ENCODE data around the gene IGSF9B. TPM values are rescaled to one million over a fixed set of nuclear protein-coding genes. Genes with fewer than 3 reads are reported as not detected.

Gene IGSF9B
- total and polyA plus RNA-seq, 10 of the 15 experiments (the other 5 are each of a cell fraction or from before 2014, with no cell fraction given): 0.03 to 3.7 (median 0.20) TPM; not detected in 2

GRCh38 chr11:133893381-133893780 lies 63.4 kb downstream of the IGSF9B start (continued):
- TF ChIP-seq ZNF24 (IDR thresholded peaks at IDR 0.05): no peak
- no peak for TF ChIP-seq POLR2AphosphoS5 (IDR thresholded peaks at IDR 0.05; ENCODE audit: low read length)

GRCh38 chr11:133892584-133893380 lies 64.0 kb downstream of the IGSF9B start:
- 76% methylated on average over 18 of the region's 19 CpGs for WGBS (ENCODE audit: insufficient coverage, insufficient replicate concordance, low lambda C conversion rate, missing lambda C conversion rate)
- ChIA-PET CTCF (interaction anchor here (0.7 kb wide), 1 partner anchor 8 kb away, joined by 4 read pairs; no protein-coding TSS in a partner anchor), SMC1A (ENCODE audit: uncharacterized antibody, unreplicated experiment) (interaction anchor here (0.7 kb wide), 1 partner anchor 381 kb away, joined by 3 read pairs; no protein-coding TSS in a partner anchor), POLR2A (no interaction called here), RAD21 (ENCODE audit: unreplicated experiment) (no interaction called here)
- intact Hi-C loops (cut with micrococcal nuclease; ENCODE audit: unreplicated experiment) (no loop called here), in situ Hi-C loops (cut with MboI) (no loop called here)
- Histone ChIP-seq H3K4me2 (ENCODE audit: control insufficient read depth, insufficient read depth) (no peak overlapping the region), H3K36me3 (ENCODE audit: control insufficient read depth in 2 of 2, insufficient read depth in 2 of 2, low read length in 1 of 2) (no peaks in the 10 kb centered on the region), H3K79me2 (ENCODE audit: control insufficient read depth, insufficient read depth, low read length) (no peaks in the 10 kb centered on the region), H3K4me3 (no peak overlapping the region), H2AFZ (ENCODE audit: control insufficient read depth, low read depth, low read length) (no peak overlapping the region), H3K9ac (ENCODE audit: control insufficient read depth, insufficient read depth, low read length) (no peak overlapping the region), H3K27me3 (replicated peaks in 1 of 2; ENCODE audit: control insufficient read depth in 2 of 2, insufficient read depth in 2 of 2, low read length in 1 of 2) (no peaks in the 10 kb centered on the region; a peak in 1 of 4 replicates), H4K20me1 (ENCODE audit: control insufficient read depth, insufficient read depth) (no peaks in the 10 kb centered on the region), H3K27ac (ENCODE audit: control insufficient read depth, insufficient read depth) (no peak overlapping the region), H3K9me3 (replicated peaks; ENCODE audit: control insufficient read depth, insufficient read depth, low read length) (no peaks in the 10 kb centered on the region; the same call in 2 of the 3 replicates), H3K4me1 (ENCODE audit: control insufficient read depth, insufficient read depth, low read length) (peaks cover 11% of the 10 kb centered on the region)
- TF ChIP-seq ZNF217 (IDR thresholded peaks at IDR 0.05) (no peak), ZNF207 (IDR thresholded peaks at IDR 0.05; ENCODE audit: borderline replicate concordance) (no peak), BCL3 (IDR thresholded peaks at IDR 0.05; ENCODE audit: borderline replicate concordance, insufficient read depth, low read depth, low read length, poor library complexity, severe bottlenecking) (no peak), SMAD1 (IDR thresholded peaks at IDR 0.05; ENCODE audit: low read depth, partially characterized antibody) (no peak), NFIC (IDR thresholded peaks at IDR 0.05; ENCODE audit: low read depth, low read length) (no peak), RAD21 (IDR thresholded peaks at IDR 0.05; ENCODE audit: insufficient read depth, low read depth, low read length) (no peak), FOS (IDR thresholded peaks at IDR 0.05; ENCODE audit: borderline replicate concordance, extremely low read depth, insufficient read length) (no peak), IRF5 (IDR thresholded peaks at IDR 0.05; ENCODE audit: borderline replicate concordance) (no peak), ZNF274 (IDR thresholded peaks at IDR 0.05; ENCODE audit: insufficient read depth, insufficient read length) (no peak), MLLT1 (IDR thresholded peaks at IDR 0.05) (no peak), NR2C1 (IDR thresholded peaks at IDR 0.05) (no peak), SKIL (IDR thresholded peaks at IDR 0.05; ENCODE audit: low read depth, poor library complexity, severe bottlenecking) (no peak)
- FAIRE-seq (no peak), ATAC-seq (no peak), DNase-seq (ENCODE audit: low read depth, low spot score) (no peak)
- BruUV-seq (replicated peaks): no TSS peak
